HL-60 (cell line): Measurements from ENCODE around the gene FARP1.

Source experiments
- DNase-seq, 2 experiments: peaks; one replicate each; pipeline ENCODE4 v3.0.0-alpha.2; 2010 to 2020; ENCODE audit warnings: low read depth in 1 of 2, low spot score in 1 of 2
- H3K27ac ChIP-seq: fragments of 250-450 bp; sonication (Bioruptor Pico); replicated peaks from 2 replicates; pipeline ENCODE4 v1.5.1; 2020; ENCODE audit warnings: mild to moderate bottlenecking, moderate library complexity
- H3K27me3 ChIP-seq: fragments of 250-450 bp; sonication (Bioruptor Pico); 2 replicates; pipeline ENCODE4 v1.5.1; 2021; ENCODE audit warnings: mild to moderate bottlenecking, moderate library complexity; ENCODE audit not compliant: insufficient read depth, poor library complexity, severe bottlenecking
- H3K4me3 ChIP-seq: replicated peaks from 2 replicates; pipeline ENCODE4 v1.5.1; 2011; ENCODE audit warnings: mild to moderate bottlenecking, control low read depth, low read length; ENCODE audit not compliant: insufficient read depth
- GABPA ChIP-seq: IDR thresholded peaks from 2 replicates; pipeline ENCODE4 v1.6.1; 2012; ENCODE audit warnings: low read depth
- POLR2AphosphoS5 ChIP-seq: IDR thresholded peaks from 2 replicates; pipeline ENCODE4 v1.6.1; 2012; ENCODE audit warnings: low read depth
- REST ChIP-seq: IDR thresholded peaks from 2 replicates; pipeline ENCODE4 v1.6.1; 2012; ENCODE audit warnings: low read depth; ENCODE audit not compliant: insufficient replicate concordance
- SPI1 ChIP-seq: IDR thresholded peaks from 2 replicates; pipeline ENCODE4 v1.6.1; 2012; ENCODE audit warnings: low read depth, mild to moderate bottlenecking, borderline replicate concordance
- TF ChIP-seq, protein P1 (sequence below): IDR thresholded peaks from one replicate; pipeline ENCODE4 v1.5.1; 2011; ENCODE audit warnings: low read length, control low read depth, inconsistent platforms; ENCODE audit not compliant: insufficient read depth

The FARP1 gene

GRCh38 chr13:98496966-98497365, 354.1 kb downstream of the FARP1 start:
- H3K4me3 ChIP-seq: no peak overlapping the region
- TF ChIP-seq SPI1: no peak
- no peak for TF ChIP-seq POLR2AphosphoS5

GRCh38 chr13:98500963-98501421, 358.1 kb downstream of the FARP1 start:
- no peaks in the 10 kb centered on the region for H3K27me3 ChIP-seq
- no peak for TF ChIP-seq POLR2AphosphoS5
- TF ChIP-seq SPI1: no peak
- TF ChIP-seq, protein P1, sequence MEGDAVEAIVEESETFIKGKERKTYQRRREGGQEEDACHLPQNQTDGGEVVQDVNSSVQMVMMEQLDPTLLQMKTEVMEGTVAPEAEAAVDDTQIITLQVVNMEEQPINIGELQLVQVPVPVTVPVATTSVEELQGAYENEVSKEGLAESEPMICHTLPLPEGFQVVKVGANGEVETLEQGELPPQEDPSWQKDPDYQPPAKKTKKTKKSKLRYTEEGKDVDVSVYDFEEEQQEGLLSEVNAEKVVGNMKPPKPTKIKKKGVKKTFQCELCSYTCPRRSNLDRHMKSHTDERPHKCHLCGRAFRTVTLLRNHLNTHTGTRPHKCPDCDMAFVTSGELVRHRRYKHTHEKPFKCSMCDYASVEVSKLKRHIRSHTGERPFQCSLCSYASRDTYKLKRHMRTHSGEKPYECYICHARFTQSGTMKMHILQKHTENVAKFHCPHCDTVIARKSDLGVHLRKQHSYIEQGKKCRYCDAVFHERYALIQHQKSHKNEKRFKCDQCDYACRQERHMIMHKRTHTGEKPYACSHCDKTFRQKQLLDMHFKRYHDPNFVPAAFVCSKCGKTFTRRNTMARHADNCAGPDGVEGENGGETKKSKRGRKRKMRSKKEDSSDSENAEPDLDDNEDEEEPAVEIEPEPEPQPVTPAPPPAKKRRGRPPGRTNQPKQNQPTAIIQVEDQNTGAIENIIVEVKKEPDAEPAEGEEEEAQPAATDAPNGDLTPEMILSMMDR: no peak
- no peak for TF ChIP-seq GABPA
- TF ChIP-seq REST: no peak
- DNase-seq: no peak

More at GRCh38 chr13:98496966-98497365, 354.1 kb downstream of the FARP1 start:
- no peaks in the 10 kb centered on the region for H3K27me3 ChIP-seq
- DNase-seq: no peak
- no peak overlapping the region for H3K27ac ChIP-seq

GRCh38 chr13:98503175-98504028, 360.5 kb downstream of the FARP1 start:
- TF ChIP-seq, protein P1: no peak
- TF ChIP-seq REST (no peak), SPI1 (no peak)
- H3K4me3 ChIP-seq: no peak overlapping the region
- no peak overlapping the region for H3K27ac ChIP-seq

More at GRCh38 chr13:98500963-98501421, 358.1 kb downstream of the FARP1 start:
- no peak overlapping the region for H3K4me3 ChIP-seq
- no peak overlapping the region for H3K27ac ChIP-seq

GRCh38 chr13:98504029-98504351, 361.1 kb downstream of the FARP1 start:
- Histone ChIP-seq H3K4me3 (no peak overlapping the region), H3K27me3 (no peaks in the 10 kb centered on the region), H3K27ac (no peak overlapping the region)
- TF ChIP-seq POLR2AphosphoS5 (no peak), SPI1 (no peak), GABPA (no peak), REST (no peak)
- TF ChIP-seq, protein P1: no peak
- DNase-seq: no peak

More at GRCh38 chr13:98503175-98504028, 360.5 kb downstream of the FARP1 start:
- DNase-seq: no peak
- no peaks in the 10 kb centered on the region for H3K27me3 ChIP-seq
